Measurements from ENCODE around the gene ATP6V1G2. TPM values are rescaled to one million over a fixed set of nuclear protein-coding genes. Genes with fewer than 3 reads are reported as not detected.
A peak's percentile ranks its signal among the peaks of the same experiment; 100 is the strongest.

The ATP6V1G2 gene
- total and polyA plus RNA-seq, 2 experiments from 2014 or later, result 1.8 to 2.8 TPM

DNA sequence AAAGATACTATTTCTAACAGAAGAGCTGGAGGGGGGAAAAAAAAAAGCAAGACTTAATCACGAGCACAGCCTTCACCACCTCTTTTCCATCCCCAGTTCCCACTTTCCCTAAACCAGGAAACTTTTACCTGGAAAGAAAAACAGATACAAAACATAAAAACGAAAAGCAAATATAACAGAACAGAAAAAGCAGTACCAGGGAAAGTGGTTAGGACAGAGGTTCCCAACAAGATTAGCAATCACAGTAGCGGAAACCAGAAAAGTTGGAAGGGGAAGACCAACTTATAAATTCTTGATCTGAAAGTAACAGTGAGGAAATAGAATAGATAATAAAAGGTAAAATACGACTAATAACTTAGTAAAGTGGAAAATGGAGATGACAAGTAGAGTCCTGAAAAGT, 5.8 kb downstream of the ATP6V1G2 start:
- H3K9ac ChIP-seq, result peak overlapping the region; percentile 98
- H3K4me1 ChIP-seq (ENCODE audit: insufficient read depth), result peaks cover 19% of the 10 kb centered on the region
- H3K36me3 ChIP-seq (ENCODE audit: low read depth), result peaks cover 44% of the 10 kb centered on the region
- no peaks in the 10 kb centered on the region for H3K27me3 ChIP-seq (replicated peaks; ENCODE audit: insufficient read depth)
- peaks cover 76% of the 10 kb centered on the region for H3K79me2 ChIP-seq (ENCODE audit: insufficient read depth)
- no peak overlapping the region for H2AFZ ChIP-seq
- in situ Hi-C loops (cut with MboI), result loop anchor here (5.0 kb wide), 1 partner anchor 62 kb away; no protein-coding TSS in a partner anchor
- peak overlapping the region; percentile 96 for H3K4me3 ChIP-seq
- H3K27ac ChIP-seq, result peak overlapping the region; percentile 96
- no peaks in the 10 kb centered on the region for H3K9me3 ChIP-seq (ENCODE audit: low read depth)
- H3K9me2 ChIP-seq (ENCODE audit: insufficient read depth), result no peaks in the 10 kb centered on the region
- TF ChIP-seq EZH2 (IDR thresholded peaks at IDR 0.05; ENCODE audit: insufficient read depth, poor library complexity, severe bottlenecking) (no peak), EZH2phosphoT487 (IDR thresholded peaks at IDR 0.05; ENCODE audit: insufficient read depth, low read depth) (no peak)
- 1 to 2% methylated on average over 4 of the region's 4 CpGs for WGBS, 2 experiments (ENCODE audit: low coverage in 1 of 2, low lambda C conversion rate in 2 of 2, missing lambda C conversion rate in 2 of 2)
- peaks cover 23% of the 10 kb centered on the region for H3F3A ChIP-seq (ENCODE audit: insufficient read depth)
- peaks cover 32% of the 10 kb centered on the region for H4K20me1 ChIP-seq (ENCODE audit: insufficient read depth)
- peak overlapping the region; percentile 91 for H3K4me2 ChIP-seq (ENCODE audit: unreplicated experiment)
- no peak for DNase-seq

DNA sequence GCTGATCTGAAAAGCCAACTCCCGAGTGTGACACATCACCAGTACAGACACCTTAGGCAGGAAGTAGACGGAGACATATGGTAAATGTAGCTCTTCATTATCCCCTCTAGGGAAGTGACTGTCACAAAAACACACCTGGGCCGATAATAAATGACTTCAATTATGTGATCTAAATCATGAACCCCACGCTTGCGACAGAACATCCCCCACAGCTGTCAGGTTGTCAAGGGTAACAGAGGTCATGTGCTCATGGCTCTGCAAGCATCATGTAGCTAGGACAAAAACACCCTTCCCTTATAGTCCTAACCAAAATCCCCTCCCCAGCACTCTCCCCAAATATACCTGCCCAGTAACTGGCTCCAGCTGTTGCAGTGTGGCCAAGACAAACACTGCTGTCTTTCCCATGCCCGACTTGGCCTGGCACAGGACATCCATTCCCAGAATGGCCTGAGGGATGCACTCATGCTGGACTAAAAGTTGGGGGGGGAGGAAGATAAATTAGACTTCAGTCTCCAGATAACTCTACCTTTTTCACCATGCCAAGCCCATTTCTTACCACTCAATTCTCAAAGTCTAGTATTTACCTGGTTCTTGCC, 7.5 kb downstream of the ATP6V1G2 start:
- peak overlapping the region; percentile 91 for H3K4me2 ChIP-seq (ENCODE audit: unreplicated experiment)
- H3K9me2 ChIP-seq (ENCODE audit: insufficient read depth), result no peaks in the 10 kb centered on the region
- peak overlapping the region; percentile 98 for H3K9ac ChIP-seq
- no peak overlapping the region; the same call in 1 of the 2 replicates for H3K27ac ChIP-seq
- H3K9me3 ChIP-seq (ENCODE audit: low read depth), result no peaks in the 10 kb centered on the region
- no peak for TF ChIP-seq EZH2phosphoT487 (IDR thresholded peaks at IDR 0.05; ENCODE audit: insufficient read depth, low read depth)
- TF ChIP-seq EZH2 (IDR thresholded peaks at IDR 0.05; ENCODE audit: insufficient read depth, poor library complexity, severe bottlenecking), result no peak
- H4K20me1 ChIP-seq (ENCODE audit: insufficient read depth), result peaks cover 32% of the 10 kb centered on the region
- WGBS, 2 experiments (ENCODE audit: low coverage in 1 of 2, low lambda C conversion rate in 2 of 2, missing lambda C conversion rate in 2 of 2), result 60 to 72% methylated on average over 6 of the region's 6 CpGs
- in situ Hi-C loops (cut with MboI), result no loop called here
- no peak for DNase-seq
- H3K36me3 ChIP-seq (ENCODE audit: low read depth), result peaks cover 61% of the 10 kb centered on the region
- H3K4me1 ChIP-seq (ENCODE audit: insufficient read depth), result peaks cover 19% of the 10 kb centered on the region
- H3K27me3 ChIP-seq (replicated peaks; ENCODE audit: insufficient read depth), result no peaks in the 10 kb centered on the region
- peak overlapping the region; percentile 96 for H3K4me3 ChIP-seq
- H3K79me2 ChIP-seq (ENCODE audit: insufficient read depth), result peaks cover 93% of the 10 kb centered on the region
- no peak overlapping the region for H2AFZ ChIP-seq
- H3F3A ChIP-seq (ENCODE audit: insufficient read depth), result peaks cover 38% of the 10 kb centered on the region

DNA sequence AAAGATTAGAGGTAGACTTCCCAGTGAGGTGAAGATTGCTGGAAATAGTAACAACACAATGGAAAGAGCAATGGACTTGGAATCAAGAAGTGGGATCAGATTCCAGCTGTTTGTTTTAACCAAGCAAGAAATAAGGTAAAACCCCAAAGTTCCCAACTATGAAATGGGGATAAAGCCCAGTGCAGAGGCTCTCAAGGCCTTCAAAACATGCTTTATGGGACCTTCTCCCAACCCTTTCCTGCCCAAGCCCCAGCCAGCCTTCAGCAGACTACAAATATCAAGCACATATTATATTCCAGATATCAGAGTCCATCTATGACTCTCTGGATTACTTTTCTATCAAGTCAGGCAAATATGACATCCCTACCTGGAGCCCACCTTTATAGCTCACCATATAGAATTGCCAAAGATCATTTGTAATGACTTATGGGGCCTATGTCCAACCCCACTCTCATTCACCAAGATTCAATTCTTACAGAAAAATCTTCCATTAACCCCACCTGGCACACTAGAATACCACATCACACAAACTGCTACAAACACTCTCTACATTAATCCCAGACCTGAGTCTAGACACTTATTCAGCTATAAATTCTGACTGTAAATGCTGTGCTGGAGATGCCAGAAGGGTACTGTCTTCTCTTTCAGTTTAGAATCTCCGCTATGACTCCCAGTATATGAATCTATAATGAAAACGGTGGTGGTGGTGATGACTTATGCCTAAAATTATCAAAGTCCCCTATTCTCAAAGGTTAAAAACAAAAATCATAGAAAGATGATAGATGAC, 10.7 kb downstream of the ATP6V1G2 start:
- peak overlapping the region; percentile 12; the same call in 1 of the 2 replicates for H3K9ac ChIP-seq
- H3K27me3 ChIP-seq (replicated peaks; ENCODE audit: insufficient read depth), result no peaks in the 10 kb centered on the region
- H3K9me3 ChIP-seq (ENCODE audit: low read depth), result no peaks in the 10 kb centered on the region
- no peak overlapping the region for H3K27ac ChIP-seq
- peaks cover 68% of the 10 kb centered on the region for H3F3A ChIP-seq (ENCODE audit: insufficient read depth)
- 62% methylated on average over 2 of the region's 2 CpGs for WGBS, 2 experiments (ENCODE audit: low coverage in 1 of 2, low lambda C conversion rate in 2 of 2, missing lambda C conversion rate in 2 of 2)
- H3K4me3 ChIP-seq, result no peak overlapping the region
- no peak for DNase-seq
- no peak for TF ChIP-seq EZH2phosphoT487 (IDR thresholded peaks at IDR 0.05; ENCODE audit: insufficient read depth, low read depth)
- TF ChIP-seq EZH2 (IDR thresholded peaks at IDR 0.05; ENCODE audit: insufficient read depth, poor library complexity, severe bottlenecking), result no peak
- peaks cover 84% of the 10 kb centered on the region for H3K79me2 ChIP-seq (ENCODE audit: insufficient read depth)
- in situ Hi-C loops (cut with MboI), result no loop called here
- peaks cover 30% of the 10 kb centered on the region for H4K20me1 ChIP-seq (ENCODE audit: insufficient read depth)
- no peaks in the 10 kb centered on the region for H3K9me2 ChIP-seq (ENCODE audit: insufficient read depth)
- no peak overlapping the region for H3K4me2 ChIP-seq (ENCODE audit: unreplicated experiment)
- H3K4me1 ChIP-seq (ENCODE audit: insufficient read depth), result peaks cover 19% of the 10 kb centered on the region
- H2AFZ ChIP-seq, result no peak overlapping the region
- peaks cover 91% of the 10 kb centered on the region for H3K36me3 ChIP-seq (ENCODE audit: low read depth)

DNA sequence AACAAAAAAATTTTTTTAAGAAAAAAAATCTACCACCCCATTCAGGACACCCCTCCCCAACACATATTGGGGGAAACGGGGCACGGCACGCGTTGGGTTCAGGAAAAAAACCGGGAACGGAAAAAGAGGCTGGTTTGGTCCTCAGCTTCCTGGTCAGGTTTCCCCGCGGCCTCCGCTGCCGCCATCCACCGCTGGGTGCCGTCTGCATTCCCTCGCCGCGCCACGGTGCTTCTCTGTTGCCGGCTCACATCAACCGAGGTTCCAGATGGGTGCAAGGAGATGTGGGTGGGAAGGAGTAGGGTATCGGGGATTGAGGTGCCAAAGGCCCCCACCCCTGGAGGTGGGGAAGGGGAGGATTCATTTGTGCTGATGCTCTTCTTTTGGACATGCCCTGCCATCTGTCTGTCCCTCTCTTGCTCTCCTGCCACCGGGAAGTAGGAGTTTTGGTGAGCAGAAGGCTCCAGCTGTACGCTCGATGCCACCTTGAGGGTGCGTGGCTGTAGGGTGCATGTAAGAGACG, 11.8 kb downstream of the ATP6V1G2 start:
- Histone ChIP-seq H3F3A (ENCODE audit: insufficient read depth) (peaks cover 74% of the 10 kb centered on the region), H3K36me3 (ENCODE audit: low read depth) (peaks cover 93% of the 10 kb centered on the region), H3K27ac (no peak overlapping the region), H3K4me2 (ENCODE audit: unreplicated experiment) (no peak overlapping the region), H3K4me1 (ENCODE audit: insufficient read depth) (peaks cover 12% of the 10 kb centered on the region), H3K79me2 (ENCODE audit: insufficient read depth) (peaks cover 72% of the 10 kb centered on the region), H3K9ac (no peak overlapping the region), H4K20me1 (ENCODE audit: insufficient read depth) (peaks cover 19% of the 10 kb centered on the region), H3K4me3 (no peak overlapping the region), H3K27me3 (replicated peaks; ENCODE audit: insufficient read depth) (no peaks in the 10 kb centered on the region), H3K9me3 (ENCODE audit: low read depth) (no peaks in the 10 kb centered on the region), H3K9me2 (ENCODE audit: insufficient read depth) (no peaks in the 10 kb centered on the region), H2AFZ (no peak overlapping the region)
- 87 to 88% methylated on average over 21 to 24 of the region's 24 CpGs for WGBS, 2 experiments (ENCODE audit: low coverage in 1 of 2, low lambda C conversion rate in 2 of 2, missing lambda C conversion rate in 2 of 2)
- in situ Hi-C loops (cut with MboI), result no loop called here
- DNase-seq, result no peak
- TF ChIP-seq EZH2 (IDR thresholded peaks at IDR 0.05; ENCODE audit: insufficient read depth, poor library complexity, severe bottlenecking), result no peak
- TF ChIP-seq EZH2phosphoT487 (IDR thresholded peaks at IDR 0.05; ENCODE audit: insufficient read depth, low read depth), result no peak

All from GM23248 (cell line).